Measurements from ENCODE around the gene THEMIS2. TPM values are rescaled to one million over a fixed set of nuclear protein-coding genes. Genes with fewer than 3 reads are reported as not detected.

Gene THEMIS2
- total and polyA plus RNA-seq, 2 of the 8 experiments (the other 6 are each of a cell fraction or from before 2014, with no cell fraction given) = 12.4 to 28.0 TPM

GRCh38 chr1:27833470-27833869 lies 38.9 kb upstream of the THEMIS2 start:
- POLR2A ChIA-PET (ENCODE audit: partially characterized antibody) = interaction anchor here (1.2 to 1.9 kb wide), 2 partner anchors 16 to 104 kb away, joined by 5 read pairs; no protein-coding TSS in a partner anchor
- no peak for TF ChIP-seq TAF1 (IDR thresholded peaks at IDR 0.05; ENCODE audit: low read depth, low read length)

More at GRCh38 chr1:27833470-27833869, 38.9 kb upstream of the THEMIS2 start:
- Histone ChIP-seq H2BK5ac (ENCODE audit: low read depth, low read length) (no peak overlapping the region), H3K23ac (ENCODE audit: insufficient read length) (no peak overlapping the region), H3K14ac (ENCODE audit: insufficient read length) (no peak overlapping the region), H3K4ac (replicated peaks; ENCODE audit: insufficient read length, low read depth, low read length) (no peak overlapping the region), H2AK5ac (ENCODE audit: low read depth, low read length) (no peak overlapping the region), H3K56ac (replicated peaks; ENCODE audit: insufficient read length, low read depth, low read length) (no peak overlapping the region), H4K8ac (ENCODE audit: extremely low read depth, insufficient read depth, low read length) (no peak overlapping the region), H3K4me1 (replicated peaks in 1 of 4; ENCODE audit: control insufficient read depth in 3 of 4, insufficient read depth in 4 of 4, low read length in 3 of 4) (no peaks in the 10 kb centered on the region; a peak in 2 of 7 replicates), H3K4me3 (ENCODE audit: extremely low read depth in 1 of 4, insufficient read depth in 2 of 4, low read depth in 3 of 4, low read length in 4 of 4) (no peak overlapping the region), H3K18ac (ENCODE audit: extremely low read depth, low read length) (no peak overlapping the region), H2BK20ac (ENCODE audit: low read length) (no peak overlapping the region), H2BK12ac (ENCODE audit: low read depth, low read length) (no peak overlapping the region), H3K9me3 (ENCODE audit: insufficient read depth in 2 of 2, low read depth in 1 of 2, low read length in 1 of 2) (no peaks in the 10 kb centered on the region), H3K23me2 (ENCODE audit: low read depth, low read length) (peaks cover 4% of the 10 kb centered on the region; the same call in 1 of the 2 replicates), H2BK15ac (ENCODE audit: low read length) (no peak overlapping the region), H4K20me1 (replicated peaks in 1 of 2; ENCODE audit: control insufficient read depth in 1 of 2, insufficient read depth in 2 of 2, low read length in 2 of 2) (no peaks in the 10 kb centered on the region), H3K9ac (replicated peaks in 1 of 4; ENCODE audit: extremely low read depth in 1 of 4, low read depth in 3 of 4, low read length in 3 of 4) (no peak overlapping the region), H4K5ac (ENCODE audit: insufficient read length, low read depth, low read length) (no peak overlapping the region), H3K4me2 (ENCODE audit: insufficient read depth in 1 of 2, low read depth in 2 of 2, low read length in 2 of 2) (no peak overlapping the region), H3K79me2 (ENCODE audit: control insufficient read depth in 1 of 2, insufficient read depth in 2 of 2, low read length in 2 of 2) (peaks cover 17 to 58% of the 10 kb centered on the region in 2 experiments), H2BK120ac (replicated peaks; ENCODE audit: low read depth, low read length) (no peak overlapping the region), H3K27ac (ENCODE audit: low read depth, low read length) (no peak overlapping the region), H4K91ac (replicated peaks; ENCODE audit: insufficient read length, low read length) (no peak overlapping the region), H2AFZ (ENCODE audit: low read length) (no peak overlapping the region), H3K27me3 (replicated peaks in 1 of 4; ENCODE audit: control insufficient read depth in 3 of 4, extremely low read depth in 1 of 4, insufficient read depth in 3 of 4, low read length in 3 of 4) (no peaks in the 10 kb centered on the region), H3K36me3 (ENCODE audit: control insufficient read depth in 2 of 4, insufficient read depth in 4 of 4, low read length in 3 of 4) (peaks cover 5 to 24% (median 10%) of the 10 kb centered on the region in 4 experiments; a peak in 6 of 8 replicates), H3K79me1 (ENCODE audit: low read depth, low read length) (0 out of 2 replicates have a peak, but pooled peaks cover 2% of the 10 kb centered on the region)
- FAIRE-seq = no peak
- CTCF ChIA-PET (ENCODE audit: partially characterized antibody) = no interaction called here
- DNase-seq (ENCODE audit: low read depth in 1 of 2, low spot score in 2 of 2) = no peak
- WGBS, 2 experiments (ENCODE audit: extremely low coverage in 1 of 2, insufficient coverage in 1 of 2, insufficient read length in 1 of 2, insufficient replicate concordance in 2 of 2, low coverage in 1 of 2, low lambda C conversion rate in 2 of 2, missing lambda C conversion rate in 1 of 2) = 99% methylated on average over 3 of the region's 3 CpGs; no CpG with 5 or more reads in 1 of the 2 experiments
